ENCODE results near the gene TBC1D9.

GRCh38 chr4:140752291-140753068 is 3.7 kb downstream of the TBC1D9 start:
- TF ChIP-seq CTCF (IDR thresholded peaks at IDR 0.05 in 4 of 5, conservative IDR thresholded peaks at IDR 0.05 in 1 of 5) (no peak), POLR2A (IDR thresholded peaks at IDR 0.05) (no peak)
